IPS-18c (cell line): ENCODE results near the gene POLR3E.
"Not testable (repeated sequence)": the region's sequence is repeated elsewhere in the genome, so short reads cannot be mapped to it uniquely, and the experiment has no call there.

Experiments used
- H3K4me3 ChIP-seq: 2 replicates; pipeline ENCODE4 v1.7.0; 2013; ENCODE audit warnings: low read depth, mild to moderate bottlenecking, low read length, moderate library complexity; ENCODE audit not compliant: insufficient read depth
- H3K9me3 ChIP-seq: one replicate; pipeline ENCODE4 v1.6.1; 2013; ENCODE audit warnings: mild to moderate bottlenecking, low read length, moderate library complexity; ENCODE audit not compliant: control insufficient read depth, insufficient read depth

The POLR3E gene

GRCh38 chr16:22342082-22342481 lies 44.9 kb downstream of the POLR3E start:
- Histone ChIP-seq H3K4me3 (no peak overlapping the region), H3K9me3 (no peaks in the 10 kb centered on the region)

- no peaks in the 10 kb centered on the region for H3K9me3 ChIP-seq
- no peak overlapping the region for H3K4me3 ChIP-seq
These were observed 49.3 kb downstream of the POLR3E start for GRCh38 chr16:22346483-22346882.

- H3K4me3 ChIP-seq = no peak overlapping the region
These were observed 50.1 kb downstream of the POLR3E start for GRCh38 chr16:22347100-22347820.

GRCh38 chr16:22348291-22348690 lies 51.1 kb downstream of the POLR3E start:
- no peak overlapping the region for H3K4me3 ChIP-seq
- H3K9me3 ChIP-seq = no peaks in the 10 kb centered on the region

More at GRCh38 chr16:22347100-22347820, 50.1 kb downstream of the POLR3E start:
- H3K9me3 ChIP-seq = no peaks in the 10 kb centered on the region

GRCh38 chr16:22351017-22351416 lies 53.8 kb downstream of the POLR3E start:
- not testable (repeated sequence) for H3K9me3 ChIP-seq, H3K4me3 ChIP-seq

- H3K9me3 ChIP-seq = no peaks in the 10 kb centered on the region
- no peak overlapping the region for H3K4me3 ChIP-seq
These were observed 54.9 kb downstream of the POLR3E start for GRCh38 chr16:22352140-22352539.

- no peaks in the 10 kb centered on the region for H3K9me3 ChIP-seq
- no peak overlapping the region for H3K4me3 ChIP-seq
These were observed 55.5 kb downstream of the POLR3E start for GRCh38 chr16:22352723-22353122.

- H3K4me3 ChIP-seq = no peak overlapping the region
- no peaks in the 10 kb centered on the region for H3K9me3 ChIP-seq
These were observed 56.1 kb downstream of the POLR3E start for GRCh38 chr16:22353191-22353919.

GRCh38 chr16:22353933-22354541 lies 56.8 kb downstream of the POLR3E start:
- no peak overlapping the region; the same call in 1 of the 2 replicates for H3K4me3 ChIP-seq

GRCh38 chr16:22355487-22355908 lies 58.3 kb downstream of the POLR3E start:
- H3K4me3 ChIP-seq = no peak overlapping the region
- H3K9me3 ChIP-seq = no peaks in the 10 kb centered on the region

More at GRCh38 chr16:22353933-22354541, 56.8 kb downstream of the POLR3E start:
- no peaks in the 10 kb centered on the region for H3K9me3 ChIP-seq

GRCh38 chr16:22356930-22357634 lies 59.9 kb downstream of the POLR3E start:
- no peak overlapping the region for H3K4me3 ChIP-seq
- no peaks in the 10 kb centered on the region for H3K9me3 ChIP-seq

GRCh38 chr16:22357635-22357971 lies 60.4 kb downstream of the POLR3E start:
- no peak overlapping the region for H3K4me3 ChIP-seq
- H3K9me3 ChIP-seq = no peaks in the 10 kb centered on the region

GRCh38 chr16:22358000-22358399 lies 60.8 kb downstream of the POLR3E start:
- no peak overlapping the region for H3K4me3 ChIP-seq
- no peaks in the 10 kb centered on the region for H3K9me3 ChIP-seq

GRCh38 chr16:22359679-22360078 lies 62.5 kb downstream of the POLR3E start:
- H3K9me3 ChIP-seq = no peaks in the 10 kb centered on the region
- no peak overlapping the region for H3K4me3 ChIP-seq

GRCh38 chr16:22360963-22361659 lies 63.9 kb downstream of the POLR3E start:
- no peak overlapping the region for H3K4me3 ChIP-seq
- H3K9me3 ChIP-seq = no peaks in the 10 kb centered on the region

- H3K4me3 ChIP-seq = no peak overlapping the region
- H3K9me3 ChIP-seq = no peaks in the 10 kb centered on the region
These were observed 67.0 kb downstream of the POLR3E start for GRCh38 chr16:22364241-22364640.

- Histone ChIP-seq H3K4me3 (no peak overlapping the region), H3K9me3 (no peaks in the 10 kb centered on the region)
These were observed 69.2 kb downstream of the POLR3E start for GRCh38 chr16:22366371-22366770.
